Neural cell (in vitro differentiated cells): ENCODE measurements around the gene SNAP25. TPM values are rescaled to one million over a fixed set of nuclear protein-coding genes. Genes with fewer than 3 reads are reported as not detected.

Experiments
- H2AFZ ChIP-seq: fragments of 200-600, 300-800 bp; sonication (generic), shearing (Covaris generic); 2 replicates; pipeline ENCODE4 v1.6.0; 2014; ENCODE audit warnings: low read depth, mild to moderate bottlenecking, antibody characterized with exemption, low read length, moderate library complexity
- H3F3A ChIP-seq: fragments of 200-600 bp; shearing (Covaris generic); 2 replicates; pipeline ENCODE4 v1.6.1; 2016; ENCODE audit warnings: mild to moderate bottlenecking, moderate library complexity, mixed read lengths, antibody characterized with exemption, low read length; ENCODE audit not compliant: insufficient read depth, poor library complexity, severe bottlenecking
- H3K27ac ChIP-seq: fragments of 200-600, 300-800 bp; sonication (generic), shearing (Covaris generic); 2 replicates; pipeline ENCODE4 v1.5.1; 2014; ENCODE audit warnings: mild to moderate bottlenecking, low read length, moderate library complexity
- H3K27me3 ChIP-seq: fragments of 300-800, 200-600 bp; sonication (generic), shearing (Covaris generic); 2 replicates; pipeline ENCODE4 v1.6.0; 2014; ENCODE audit warnings: mild to moderate bottlenecking, low read depth, low read length, moderate library complexity; ENCODE audit not compliant: insufficient read depth
- H3K36me3 ChIP-seq: fragments of 300-800, 200-600 bp; sonication (generic), shearing (Covaris generic); 2 replicates; pipeline ENCODE4 v1.5.1; 2014; ENCODE audit warnings: mild to moderate bottlenecking, antibody characterized with exemption, low read length, moderate library complexity; ENCODE audit not compliant: insufficient read depth
- H3K4me2 ChIP-seq: fragments of 300-800, 200-600 bp; sonication (generic), shearing (Covaris generic); 2 replicates; pipeline ENCODE4 v1.6.0; 2014; ENCODE audit warnings: mild to moderate bottlenecking, low read length
- H3K4me3 ChIP-seq: fragments of 300-800, 200-600 bp; sonication (generic), shearing (Covaris generic); 2 replicates; pipeline ENCODE4 v1.5.1; 2014; ENCODE audit warnings: mild to moderate bottlenecking, low read length, moderate library complexity
- H3K79me2 ChIP-seq: fragments of 200-600 bp; shearing (Covaris generic); replicated peaks from 2 replicates; pipeline ENCODE4 v1.6.0; 2014; ENCODE audit warnings: mild to moderate bottlenecking, low read length, moderate library complexity; ENCODE audit not compliant: insufficient read depth
- H3K9ac ChIP-seq: fragments of 300-800, 200-600 bp; sonication (generic), shearing (Covaris generic); 2 replicates; pipeline ENCODE4 v1.6.1; 2016; ENCODE audit warnings: mild to moderate bottlenecking, low read length, mixed read lengths
- H3K9me2 ChIP-seq: fragments of 200-600 bp; shearing (Covaris generic); 2 replicates; pipeline ENCODE4 v1.6.1; 2016; ENCODE audit warnings: mild to moderate bottlenecking, low read length, mixed read lengths; ENCODE audit not compliant: insufficient read depth
- H3K9me3 ChIP-seq: fragments of 200-600, 300-800 bp; sonication (generic), shearing (Covaris generic); 2 replicates; pipeline ENCODE4 v1.6.1; 2016; ENCODE audit warnings: mild to moderate bottlenecking, mixed run types, low read length, moderate library complexity, mixed read lengths
- H4K20me1 ChIP-seq: fragments of 200-600 bp; shearing (Covaris generic); 2 replicates; pipeline ENCODE4 v1.6.1; 2016; ENCODE audit warnings: mild to moderate bottlenecking, mixed run types; ENCODE audit not compliant: insufficient read depth
- EP300 ChIP-seq: fragments of 450-650 bp; conservative IDR thresholded peaks from 2 replicates; pipeline ENCODE4 v1.6.1; 2014; ENCODE audit warnings: antibody characterized with exemption, mild to moderate bottlenecking, moderate library complexity; ENCODE audit not compliant: poor library complexity, severe bottlenecking
- EZH2 ChIP-seq: fragments of 200-600, 300-800 bp; shearing (Covaris generic), sonication (generic); IDR thresholded peaks from 2 replicates; pipeline ENCODE4 v1.6.1; 2014; ENCODE audit warnings: antibody characterized with exemption, low read length, borderline replicate concordance, mild to moderate bottlenecking; ENCODE audit not compliant: insufficient read depth, poor library complexity, severe bottlenecking
- MXI1 ChIP-seq: fragments of 450-650 bp; conservative IDR thresholded peaks from 2 replicates; pipeline ENCODE4 v1.6.1; 2014; ENCODE audit warnings: antibody characterized with exemption, mild to moderate bottlenecking; ENCODE audit not compliant: poor library complexity, severe bottlenecking
- POLR2AphosphoS5 ChIP-seq: IDR thresholded peaks from 2 replicates; pipeline ENCODE4 v1.6.1; 2012
- RAD21 ChIP-seq: fragments of 450-650 bp; conservative IDR thresholded peaks from 2 replicates; pipeline ENCODE4 v1.6.1; 2014; ENCODE audit warnings: antibody characterized with exemption, mild to moderate bottlenecking, moderate library complexity
- SMC3 ChIP-seq: fragments of 450-650 bp; conservative IDR thresholded peaks from 2 replicates; pipeline ENCODE4 v1.6.1; 2014; ENCODE audit warnings: antibody characterized with exemption, mild to moderate bottlenecking, moderate library complexity; ENCODE audit not compliant: poor library complexity
- TAF1 ChIP-seq: IDR thresholded peaks from 2 replicates; pipeline ENCODE4 v1.6.1; 2012; ENCODE audit warnings: low read depth
- polyA plus RNA-seq: library from polyadenylated mRNA; depleted of rRNA; stranded (reverse); fragments of >200 nt; gene quantifications from 2 replicates; pipeline ENCODE4 v1.2.3, GENCODE V29; 2014
- TF ChIP-seq, protein P1 (sequence below): IDR thresholded peaks from 2 replicates; pipeline ENCODE4 v1.6.1; 2012; ENCODE audit warnings: borderline replicate concordance
- TF ChIP-seq, protein P2 (sequence below): fragments of 450-650 bp; IDR thresholded peaks from 2 replicates; pipeline ENCODE4 v1.5.1; 2014; ENCODE audit warnings: antibody characterized with exemption, mild to moderate bottlenecking, moderate library complexity; ENCODE audit not compliant: poor library complexity, severe bottlenecking

SNAP25 gene
- polyA plus RNA-seq, 1 donor from 2014 or later = 139 TPM

DNA sequence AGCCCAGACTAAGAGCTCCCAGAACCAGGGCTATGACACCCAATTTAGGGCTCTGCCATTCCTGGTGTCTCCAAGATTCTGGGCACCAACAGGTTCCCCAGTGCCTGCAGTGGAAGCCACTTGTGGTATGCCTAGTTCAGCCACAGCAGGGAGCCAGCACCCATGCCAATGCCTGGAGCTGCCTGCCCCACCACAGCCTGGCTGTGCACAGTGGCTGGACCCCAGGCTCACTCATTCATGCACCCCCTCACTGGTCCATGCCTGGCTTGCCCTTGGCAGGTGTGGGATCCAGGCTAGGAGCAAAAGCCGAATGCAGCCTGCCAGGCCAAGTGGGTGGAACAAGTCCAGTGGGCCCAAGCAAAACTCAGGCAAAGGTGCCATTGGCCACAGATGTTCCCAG, 123.5 kb downstream of the SNAP25 start:
- H3K27me3 ChIP-seq = no peaks in the 10 kb centered on the region
- no peaks in the 10 kb centered on the region for H3K9me3 ChIP-seq
- H3K4me2 ChIP-seq = no peak overlapping the region
- TF ChIP-seq TAF1 = no peak
- no peak for TF ChIP-seq POLR2AphosphoS5
- no peak for TF ChIP-seq RAD21
- TF ChIP-seq, protein P1, sequence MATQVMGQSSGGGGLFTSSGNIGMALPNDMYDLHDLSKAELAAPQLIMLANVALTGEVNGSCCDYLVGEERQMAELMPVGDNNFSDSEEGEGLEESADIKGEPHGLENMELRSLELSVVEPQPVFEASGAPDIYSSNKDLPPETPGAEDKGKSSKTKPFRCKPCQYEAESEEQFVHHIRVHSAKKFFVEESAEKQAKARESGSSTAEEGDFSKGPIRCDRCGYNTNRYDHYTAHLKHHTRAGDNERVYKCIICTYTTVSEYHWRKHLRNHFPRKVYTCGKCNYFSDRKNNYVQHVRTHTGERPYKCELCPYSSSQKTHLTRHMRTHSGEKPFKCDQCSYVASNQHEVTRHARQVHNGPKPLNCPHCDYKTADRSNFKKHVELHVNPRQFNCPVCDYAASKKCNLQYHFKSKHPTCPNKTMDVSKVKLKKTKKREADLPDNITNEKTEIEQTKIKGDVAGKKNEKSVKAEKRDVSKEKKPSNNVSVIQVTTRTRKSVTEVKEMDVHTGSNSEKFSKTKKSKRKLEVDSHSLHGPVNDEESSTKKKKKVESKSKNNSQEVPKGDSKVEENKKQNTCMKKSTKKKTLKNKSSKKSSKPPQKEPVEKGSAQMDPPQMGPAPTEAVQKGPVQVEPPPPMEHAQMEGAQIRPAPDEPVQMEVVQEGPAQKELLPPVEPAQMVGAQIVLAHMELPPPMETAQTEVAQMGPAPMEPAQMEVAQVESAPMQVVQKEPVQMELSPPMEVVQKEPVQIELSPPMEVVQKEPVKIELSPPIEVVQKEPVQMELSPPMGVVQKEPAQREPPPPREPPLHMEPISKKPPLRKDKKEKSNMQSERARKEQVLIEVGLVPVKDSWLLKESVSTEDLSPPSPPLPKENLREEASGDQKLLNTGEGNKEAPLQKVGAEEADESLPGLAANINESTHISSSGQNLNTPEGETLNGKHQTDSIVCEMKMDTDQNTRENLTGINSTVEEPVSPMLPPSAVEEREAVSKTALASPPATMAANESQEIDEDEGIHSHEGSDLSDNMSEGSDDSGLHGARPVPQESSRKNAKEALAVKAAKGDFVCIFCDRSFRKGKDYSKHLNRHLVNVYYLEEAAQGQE = no peak
- TF ChIP-seq, protein P2, sequence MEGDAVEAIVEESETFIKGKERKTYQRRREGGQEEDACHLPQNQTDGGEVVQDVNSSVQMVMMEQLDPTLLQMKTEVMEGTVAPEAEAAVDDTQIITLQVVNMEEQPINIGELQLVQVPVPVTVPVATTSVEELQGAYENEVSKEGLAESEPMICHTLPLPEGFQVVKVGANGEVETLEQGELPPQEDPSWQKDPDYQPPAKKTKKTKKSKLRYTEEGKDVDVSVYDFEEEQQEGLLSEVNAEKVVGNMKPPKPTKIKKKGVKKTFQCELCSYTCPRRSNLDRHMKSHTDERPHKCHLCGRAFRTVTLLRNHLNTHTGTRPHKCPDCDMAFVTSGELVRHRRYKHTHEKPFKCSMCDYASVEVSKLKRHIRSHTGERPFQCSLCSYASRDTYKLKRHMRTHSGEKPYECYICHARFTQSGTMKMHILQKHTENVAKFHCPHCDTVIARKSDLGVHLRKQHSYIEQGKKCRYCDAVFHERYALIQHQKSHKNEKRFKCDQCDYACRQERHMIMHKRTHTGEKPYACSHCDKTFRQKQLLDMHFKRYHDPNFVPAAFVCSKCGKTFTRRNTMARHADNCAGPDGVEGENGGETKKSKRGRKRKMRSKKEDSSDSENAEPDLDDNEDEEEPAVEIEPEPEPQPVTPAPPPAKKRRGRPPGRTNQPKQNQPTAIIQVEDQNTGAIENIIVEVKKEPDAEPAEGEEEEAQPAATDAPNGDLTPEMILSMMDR = no peak
- TF ChIP-seq EZH2 = no peak
- TF ChIP-seq SMC3 = no peak
- no peak for TF ChIP-seq EP300
- H3K79me2 ChIP-seq = no peaks in the 10 kb centered on the region
- no peak overlapping the region for H2AFZ ChIP-seq
- no peak overlapping the region for H3K27ac ChIP-seq
- no peaks in the 10 kb centered on the region for H3K36me3 ChIP-seq
- no peaks in the 10 kb centered on the region for H3F3A ChIP-seq
- no peak overlapping the region for H3K9ac ChIP-seq
- no peaks in the 10 kb centered on the region for H4K20me1 ChIP-seq
- no peak overlapping the region for H3K4me3 ChIP-seq
- no peaks in the 10 kb centered on the region for H3K9me2 ChIP-seq

DNA sequence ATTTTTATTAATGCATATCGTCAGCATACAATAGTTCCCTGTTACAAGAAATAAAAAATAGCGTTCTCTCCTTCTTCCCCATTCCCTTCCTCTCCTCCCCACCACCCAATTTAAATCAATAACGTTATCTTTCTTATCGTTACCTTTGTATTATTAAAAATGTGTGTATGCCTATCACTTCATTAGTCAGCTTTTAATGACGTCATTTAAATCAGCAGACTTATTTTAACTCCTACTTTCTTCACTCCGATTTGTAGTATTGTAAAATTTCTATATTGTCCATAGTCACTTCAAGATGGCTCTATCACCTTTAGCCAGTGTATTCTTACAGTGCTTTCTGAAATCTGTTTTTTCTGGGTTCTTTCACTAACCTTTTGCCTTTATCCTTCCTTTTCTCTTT, 126.3 kb downstream of the SNAP25 start:
- Histone ChIP-seq H3K27ac (no peak overlapping the region), H3F3A (no peaks in the 10 kb centered on the region), H3K4me2 (no peak overlapping the region), H3K27me3 (no peaks in the 10 kb centered on the region), H3K79me2 (no peaks in the 10 kb centered on the region), H2AFZ (no peak overlapping the region), H3K9me3 (no peaks in the 10 kb centered on the region), H3K36me3 (no peaks in the 10 kb centered on the region), H3K9me2 (no peaks in the 10 kb centered on the region), H3K9ac (no peak overlapping the region), H3K4me3 (no peak overlapping the region), H4K20me1 (no peaks in the 10 kb centered on the region)
- TF ChIP-seq TAF1 = no peak

DNA sequence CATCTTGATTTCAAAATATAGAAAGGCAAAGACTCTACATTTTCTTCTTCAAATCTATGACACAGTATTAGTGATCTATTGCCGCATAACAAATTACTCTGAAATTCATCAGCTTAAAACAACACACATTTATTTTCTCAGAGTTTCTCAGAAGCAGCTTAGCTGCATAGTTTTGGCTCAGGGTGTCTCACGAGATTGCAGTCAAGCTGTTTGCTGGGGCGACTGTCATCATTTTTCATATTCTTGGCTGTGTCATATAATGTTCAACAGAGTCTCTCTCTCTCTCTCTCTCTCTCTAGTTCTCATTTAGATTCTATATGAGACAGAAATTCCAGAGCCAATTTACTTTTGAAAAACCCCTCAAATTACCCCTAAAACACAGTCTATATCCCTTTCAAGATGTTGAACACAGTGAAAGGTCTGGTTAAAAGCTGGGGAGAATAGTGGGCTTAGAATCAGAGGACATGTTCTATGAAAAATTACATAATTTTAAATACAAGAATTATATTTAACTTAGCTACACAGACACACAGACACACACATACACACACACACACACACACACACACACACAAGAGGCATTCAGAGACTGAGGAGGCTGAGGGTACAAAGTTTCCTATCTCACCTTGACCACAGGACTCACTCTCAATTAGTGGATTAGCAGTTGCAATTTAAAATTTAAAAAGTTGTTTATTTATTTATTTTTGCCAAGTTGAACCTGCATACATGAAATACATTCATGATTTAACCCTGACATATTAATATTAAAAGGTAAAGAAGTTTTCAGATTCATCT, 128.7 kb downstream of the SNAP25 start:
- H3K79me2 ChIP-seq = no peaks in the 10 kb centered on the region
- no peaks in the 10 kb centered on the region for H3K27me3 ChIP-seq
- no peaks in the 10 kb centered on the region for H3F3A ChIP-seq
- H3K9me2 ChIP-seq = no peaks in the 10 kb centered on the region
- no peak overlapping the region for H3K4me2 ChIP-seq
- no peak overlapping the region for H2AFZ ChIP-seq
- no peak overlapping the region for H3K27ac ChIP-seq
- H3K36me3 ChIP-seq = no peaks in the 10 kb centered on the region
- no peak overlapping the region for H3K4me3 ChIP-seq
- H4K20me1 ChIP-seq = no peaks in the 10 kb centered on the region
- TF ChIP-seq RAD21 (no peak), EP300 (no peak), TAF1 (no peak), MXI1 (no peak), SMC3 (no peak)
- TF ChIP-seq, protein P2 = no peak
- H3K9ac ChIP-seq = no peak overlapping the region
- no peaks in the 10 kb centered on the region for H3K9me3 ChIP-seq
